Measurements from ENCODE around the gene RNF150.

The RNF150 gene

GRCh38 chr4:140925417-140925816, 207.9 kb downstream of the RNF150 start:
- Histone ChIP-seq H3K9ac (ENCODE audit: low read depth, low read length, poor library complexity, severe bottlenecking) (no peak overlapping the region), H4K20me1 (ENCODE audit: insufficient read depth, low read length, poor library complexity, severe bottlenecking) (no peaks in the 10 kb centered on the region), H3K36me3 (ENCODE audit: insufficient read depth, low read length) (no peaks in the 10 kb centered on the region), H3K4me2 (ENCODE audit: low read depth, low read length, poor library complexity, severe bottlenecking) (peak overlapping the region; percentile 21), H3K4me1 (ENCODE audit: insufficient read depth, low read length, poor library complexity, severe bottlenecking) (peaks cover 30% of the 10 kb centered on the region), H3K4me3 (ENCODE audit: low read length, poor library complexity, severe bottlenecking) (no peak overlapping the region), H3F3A (ENCODE audit: low read depth) (no peaks in the 10 kb centered on the region), H3K79me2 (ENCODE audit: insufficient read depth, low read length) (no peaks in the 10 kb centered on the region), H3K9me3 (ENCODE audit: insufficient read depth, low read depth, low read length) (no peaks in the 10 kb centered on the region), H3K27me3 (ENCODE audit: insufficient read depth, low read length, poor library complexity, severe bottlenecking) (no peaks in the 10 kb centered on the region), H3K9me2 (replicated peaks; ENCODE audit: low read depth, low read length) (no peaks in the 10 kb centered on the region), H2AFZ (ENCODE audit: low read length) (no peak overlapping the region; the same call in 1 of the 2 replicates)
- TF ChIP-seq EZH2phosphoT487 (IDR thresholded peaks at IDR 0.05; ENCODE audit: borderline replicate concordance) (no peak), CTCF (conservative IDR thresholded peaks at IDR 0.05; ENCODE audit: low read length) (no peak)

- no peaks in the 10 kb centered on the region for H4K20me1 ChIP-seq (ENCODE audit: insufficient read depth, low read length, poor library complexity, severe bottlenecking)
- peaks cover 30% of the 10 kb centered on the region for H3K4me1 ChIP-seq (ENCODE audit: insufficient read depth, low read length, poor library complexity, severe bottlenecking)
- H2AFZ ChIP-seq (ENCODE audit: low read length): no peak overlapping the region; the same call in 1 of the 2 replicates
- no peaks in the 10 kb centered on the region for H3F3A ChIP-seq (ENCODE audit: low read depth)
- no peaks in the 10 kb centered on the region for H3K9me3 ChIP-seq (ENCODE audit: insufficient read depth, low read depth, low read length)
- no peaks in the 10 kb centered on the region for H3K27me3 ChIP-seq (ENCODE audit: insufficient read depth, low read length, poor library complexity, severe bottlenecking)
- peak overlapping the region; percentile 2 for H3K9ac ChIP-seq (ENCODE audit: low read depth, low read length, poor library complexity, severe bottlenecking)
- no peaks in the 10 kb centered on the region for H3K36me3 ChIP-seq (ENCODE audit: insufficient read depth, low read length)
- H3K9me2 ChIP-seq (replicated peaks; ENCODE audit: low read depth, low read length): no peaks in the 10 kb centered on the region
- TF ChIP-seq CTCF (conservative IDR thresholded peaks at IDR 0.05; ENCODE audit: low read length) (peak; percentile 17; the same call in 1 of the 2 replicates), EZH2phosphoT487 (IDR thresholded peaks at IDR 0.05; ENCODE audit: borderline replicate concordance) (no peak)
- H3K4me2 ChIP-seq (ENCODE audit: low read depth, low read length, poor library complexity, severe bottlenecking): peak overlapping the region; percentile 21
- H3K4me3 ChIP-seq (ENCODE audit: low read length, poor library complexity, severe bottlenecking): no peak overlapping the region
- H3K79me2 ChIP-seq (ENCODE audit: insufficient read depth, low read length): no peaks in the 10 kb centered on the region
Observed at GRCh38 chr4:140924761-140925392, 208.4 kb downstream of the RNF150 start.

- no peak overlapping the region for H3K4me3 ChIP-seq (ENCODE audit: low read length, poor library complexity, severe bottlenecking)
- no peak overlapping the region for H3K9ac ChIP-seq (ENCODE audit: low read depth, low read length, poor library complexity, severe bottlenecking)
- TF ChIP-seq CTCF (conservative IDR thresholded peaks at IDR 0.05; ENCODE audit: low read length): no peak
- no peak for TF ChIP-seq EZH2phosphoT487 (IDR thresholded peaks at IDR 0.05; ENCODE audit: borderline replicate concordance)
- H2AFZ ChIP-seq (ENCODE audit: low read length): no peak overlapping the region
- H3K4me2 ChIP-seq (ENCODE audit: low read depth, low read length, poor library complexity, severe bottlenecking): no peak overlapping the region
- no peaks in the 10 kb centered on the region for H3F3A ChIP-seq (ENCODE audit: low read depth)
- peaks cover 20% of the 10 kb centered on the region; the same call in 1 of the 2 replicates for H3K36me3 ChIP-seq (ENCODE audit: insufficient read depth, low read length)
- no peaks in the 10 kb centered on the region for H3K27me3 ChIP-seq (ENCODE audit: insufficient read depth, low read length, poor library complexity, severe bottlenecking)
- no peaks in the 10 kb centered on the region for H3K79me2 ChIP-seq (ENCODE audit: insufficient read depth, low read length)
- H3K9me3 ChIP-seq (ENCODE audit: insufficient read depth, low read depth, low read length): no peaks in the 10 kb centered on the region
- peaks cover 6% of the 10 kb centered on the region for H3K4me1 ChIP-seq (ENCODE audit: insufficient read depth, low read length, poor library complexity, severe bottlenecking)
- H3K9me2 ChIP-seq (replicated peaks; ENCODE audit: low read depth, low read length): no peaks in the 10 kb centered on the region
- H4K20me1 ChIP-seq (ENCODE audit: insufficient read depth, low read length, poor library complexity, severe bottlenecking): no peaks in the 10 kb centered on the region
Observed at GRCh38 chr4:140906993-140907962, 226.0 kb downstream of the RNF150 start.
